NT2/D1 (cell line): ENCODE results near the gene MAS1L.

Source experiments
- SUZ12 ChIP-seq: IDR thresholded peaks from 2 replicates; pipeline ENCODE4 v1.6.1; 2011; ENCODE audit not compliant: insufficient read length, insufficient read depth; ENCODE audit errors: extremely low read depth
- YY1 ChIP-seq: IDR thresholded peaks from 2 replicates; pipeline ENCODE4 v1.6.1; 2011; ENCODE audit not compliant: insufficient read length, insufficient read depth

DNA sequence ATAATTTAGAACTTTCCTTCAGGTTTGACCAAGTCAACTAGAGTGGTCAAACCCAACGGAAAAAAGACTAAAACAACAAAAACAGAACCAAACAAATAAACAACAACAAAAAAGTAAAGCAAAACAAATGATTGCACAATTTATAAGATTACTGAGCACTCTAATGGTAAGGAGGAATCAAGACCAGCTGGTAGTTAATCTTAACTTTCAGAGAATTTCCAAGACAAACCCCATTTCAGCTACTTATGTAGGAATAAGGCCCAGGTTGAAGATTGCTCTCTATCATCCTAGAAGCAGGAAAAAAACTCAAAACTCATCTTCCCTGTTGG is 37.5 kb upstream of the MAS1L start:
- TF ChIP-seq YY1 (no peak), SUZ12 (no peak)
